IMR-90 (cell line): ENCODE measurements around the gene TSC1. TPM values are rescaled to one million over a fixed set of nuclear protein-coding genes. Genes with fewer than 3 reads are reported as not detected.

Source experiments
- ATAC-seq: fragments of 200-7000 bp; cut with Tn5 transposase; 2 replicates; pipeline ENCODE4 v1.9.1; 2020; ENCODE audit warnings: low read depth, mild to moderate bottlenecking, moderate library complexity
- BruUV-seq: library from RNA; stranded (reverse); fragments of 400-500 nt; replicated peaks from 2 replicates; lab custom pipeline; 2021; lab: Mats Ljungman, UMichigan
- CTCF ChIA-PET: fragments of 300-600 bp; formaldehyde crosslinking; extraction: SDS; loops from one replicate; lab custom pipeline; 2021; ENCODE audit warnings: antibody characterized with exemption; lab: Yijun Ruan, JAX
- POLR2A ChIA-PET: fragments of 300-600 bp; sonication (Branson Sonifier 250); formaldehyde crosslinking; loops from one replicate; lab custom pipeline; 2022; ENCODE audit warnings: antibody characterized with exemption; ENCODE audit not compliant: unreplicated experiment; lab: Charles Lee
- DNase-seq: peaks from one replicate; pipeline ENCODE4 v3.0.0; 2013
- H2AFZ ChIP-seq: replicated peaks from 2 replicates; pipeline ENCODE3; 2013; ENCODE audit warnings: low read length, mild to moderate bottlenecking; ENCODE audit not compliant: poor library complexity
- H2AK5ac ChIP-seq: 2 replicates; pipeline ENCODE4 v1.6.1; 2013; ENCODE audit warnings: low read depth, low read length, inconsistent platforms
- H2AK9ac ChIP-seq: replicated peaks from 2 replicates; pipeline ENCODE3; 2013; ENCODE audit warnings: mild to moderate bottlenecking, low read depth, low read length, moderate library complexity; ENCODE audit not compliant: poor library complexity
- H2BK120ac ChIP-seq: 2 replicates; pipeline ENCODE4 v1.6.1; 2013; ENCODE audit warnings: low read depth, low read length, inconsistent platforms
- H2BK15ac ChIP-seq: 3 replicates; pipeline ENCODE4 v1.6.1; 2013; ENCODE audit warnings: low read depth, low read length, inconsistent platforms
- H2BK20ac ChIP-seq: 2 replicates; pipeline ENCODE4 v1.6.1; 2013; ENCODE audit warnings: low read depth, mild to moderate bottlenecking, inconsistent platforms, low read length, moderate library complexity
- H2BK5ac ChIP-seq: 2 replicates; pipeline ENCODE4 v1.6.1; 2013; ENCODE audit warnings: mild to moderate bottlenecking, low read depth, low read length, inconsistent platforms; ENCODE audit not compliant: poor library complexity, severe bottlenecking
- H3K14ac ChIP-seq: replicated peaks from 2 replicates; pipeline ENCODE4 v1.6.1; 2013; ENCODE audit warnings: low read depth, low read length, inconsistent platforms
- H3K18ac ChIP-seq: 2 replicates; pipeline ENCODE4 v1.6.1; 2013; ENCODE audit warnings: low read depth, low read length, control low read depth
- H3K23ac ChIP-seq: 2 replicates; pipeline ENCODE4 v1.6.1; 2013; ENCODE audit warnings: low read depth, low read length, inconsistent platforms
- H3K27ac ChIP-seq: 2 replicates; pipeline ENCODE4 v1.5.1; 2013; ENCODE audit warnings: mild to moderate bottlenecking, control low read depth, low read length; ENCODE audit not compliant: insufficient read depth
- H3K27me3 ChIP-seq: 2 replicates; pipeline ENCODE4 v1.6.1; 2013; ENCODE audit warnings: low read length; ENCODE audit not compliant: control insufficient read depth, insufficient read depth
- H3K36me3 ChIP-seq: 2 replicates; pipeline ENCODE4 v1.6.1; 2013; ENCODE audit warnings: low read length, mixed read lengths; ENCODE audit not compliant: control insufficient read depth, insufficient read depth
- H3K4ac ChIP-seq: 2 replicates; pipeline ENCODE4 v1.6.1; 2013; ENCODE audit warnings: low read depth, low read length, inconsistent platforms
- H3K4me1 ChIP-seq: 2 replicates; pipeline ENCODE4 v1.6.1; 2013; ENCODE audit warnings: low read length, mixed read lengths; ENCODE audit not compliant: control insufficient read depth, insufficient read depth
- H3K4me2 ChIP-seq: 2 replicates; pipeline ENCODE4 v1.6.1; 2013; ENCODE audit warnings: low read depth, mild to moderate bottlenecking, control low read depth, low read length, moderate library complexity
- H3K4me3 ChIP-seq: 2 replicates; pipeline ENCODE4 v1.5.1; 2013; ENCODE audit warnings: low read depth, mild to moderate bottlenecking, control low read depth, low read length, moderate library complexity; ENCODE audit not compliant: insufficient read depth
- H3K56ac ChIP-seq: 2 replicates; pipeline ENCODE4 v1.6.1; 2013; ENCODE audit warnings: low read length, inconsistent platforms; ENCODE audit not compliant: insufficient read depth; ENCODE audit errors: extremely low read depth
- H3K79me1 ChIP-seq, 2 experiments: 2 replicates each; pipeline ENCODE4 v1.6.1; 2013; ENCODE audit warnings: low read length in 2 of 2, inconsistent platforms in 1 of 2, low read depth in 1 of 2
- H3K9ac ChIP-seq: 2 replicates; pipeline ENCODE4 v1.6.1; 2013; ENCODE audit warnings: low read depth, low read length, control low read depth
- H3K9me1 ChIP-seq: 2 replicates; pipeline ENCODE4 v1.6.1; 2013; ENCODE audit warnings: low read length, inconsistent platforms; ENCODE audit not compliant: insufficient read depth
- H3K9me3 ChIP-seq: 2 replicates; pipeline ENCODE4 v1.6.1; 2013; ENCODE audit warnings: low read length; ENCODE audit not compliant: control insufficient read depth, insufficient read depth
- H4K20me1 ChIP-seq: 2 replicates; pipeline ENCODE4 v1.6.1; 2013; ENCODE audit warnings: low read length, inconsistent platforms; ENCODE audit not compliant: insufficient read depth
- H4K5ac ChIP-seq: 2 replicates; pipeline ENCODE4 v1.6.1; 2013; ENCODE audit warnings: mild to moderate bottlenecking, low read depth, low read length, control low read depth
- H4K8ac ChIP-seq, 2 experiments: 2 replicates each; pipeline ENCODE4 v1.6.1; 2013; ENCODE audit warnings: low read depth in 2 of 2, low read length in 2 of 2, control low read depth in 1 of 2, inconsistent platforms in 1 of 2
- H4K91ac ChIP-seq: 2 replicates; pipeline ENCODE4 v1.6.1; 2013; ENCODE audit warnings: low read depth, low read length, inconsistent platforms; ENCODE audit not compliant: insufficient read depth
- BHLHE40 ChIP-seq: fragments of 150-350 bp; IDR thresholded peaks from 2 replicates; pipeline ENCODE4 v1.6.1; 2016; ENCODE audit warnings: mild to moderate bottlenecking, low read depth, low read length
- CHD1 ChIP-seq: IDR thresholded peaks from 2 replicates; pipeline ENCODE4 v1.6.1; 2012; ENCODE audit warnings: low read depth, low read length, improper control_type of control experiment
- CTCF ChIP-seq: conservative IDR thresholded peaks from 2 replicates; pipeline ENCODE4 v1.5.1; 2012; ENCODE audit warnings: mild to moderate bottlenecking, low read depth, low read length, improper control_type of control experiment
- FOS ChIP-seq: fragments of 150-350 bp; IDR thresholded peaks from 2 replicates; pipeline ENCODE4 v1.6.1; 2016; ENCODE audit warnings: low read depth, low read length
- MAFK ChIP-seq: IDR thresholded peaks from 2 replicates; pipeline ENCODE4 v1.6.1; 2012; ENCODE audit warnings: low read depth, low read length, improper control_type of control experiment
- MAZ ChIP-seq: IDR thresholded peaks from 2 replicates; pipeline ENCODE4 v1.6.1; 2012; ENCODE audit warnings: low read depth, mild to moderate bottlenecking, low read length, improper control_type of control experiment, moderate library complexity, borderline replicate concordance
- MXI1 ChIP-seq: IDR thresholded peaks from 2 replicates; pipeline ENCODE4 v1.6.1; 2012; ENCODE audit warnings: low read depth, mild to moderate bottlenecking, low read length, moderate library complexity, borderline replicate concordance
- NFE2L2 ChIP-seq: fragments of 150-350 bp; IDR thresholded peaks from 2 replicates; pipeline ENCODE4 v1.6.1; 2016; ENCODE audit warnings: low read depth, mild to moderate bottlenecking, low read length
- POLR2A ChIP-seq: IDR thresholded peaks from 2 replicates; pipeline ENCODE4 v1.6.1; 2012; ENCODE audit warnings: mild to moderate bottlenecking, low read depth, low read length
- RAD21 ChIP-seq: IDR thresholded peaks from 2 replicates; pipeline ENCODE4 v1.6.1; 2012; ENCODE audit warnings: low read length, improper control_type of control experiment
- RCOR1 ChIP-seq: IDR thresholded peaks from 2 replicates; pipeline ENCODE4 v1.6.1; 2012; ENCODE audit warnings: mild to moderate bottlenecking, low read length, improper control_type of control experiment; ENCODE audit not compliant: insufficient replicate concordance
- RFX5 ChIP-seq: IDR thresholded peaks from 2 replicates; pipeline ENCODE4 v1.8.0; 2012; ENCODE audit warnings: low read depth, mild to moderate bottlenecking, low read length, moderate library complexity
- SMC3 ChIP-seq: fragments of 150-350 bp; IDR thresholded peaks from 2 replicates; pipeline ENCODE4 v1.6.1; 2016; ENCODE audit warnings: low read depth, mild to moderate bottlenecking, antibody characterized with exemption, low read length, moderate library complexity
- WGBS, 2 experiments: methylation state at CpG; one replicate each; pipeline versions ENCODE4 v1.1.5 to v1.1.7; 2013; ENCODE audit warnings: missing lambda C conversion rate in 2 of 2; ENCODE audit not compliant: insufficient read length in 1 of 2; ENCODE audit errors: extremely low coverage in 2 of 2; 5-methylcytosine and 5-hydroxymethylcytosine counted together
- dilution Hi-C: fragments of 300-500 bp; cut with HindIII; formaldehyde crosslinking; loops from one replicate; pipeline ENCODE4 v1.14.3; 2018; ENCODE audit warnings: low sequenced_read_pairs; ENCODE audit not compliant: unreplicated experiment
- in situ Hi-C: fragments of 300-500 bp; cut with MboI; formaldehyde crosslinking; loops from 3 replicates; pipeline ENCODE4 v1.14.3; 2019; ENCODE audit warnings: low sequenced_read_pairs, inconsistent platforms, mixed read lengths
- intact Hi-C: fragments of 100-400 bp; cut with micrococcal nuclease; formaldehyde crosslinking; loops from 2 replicates; pipeline ENCODE4 v1.10.0; 2022
- polyA plus RNA-seq, 3 experiments: library from polyadenylated mRNA; depleted of rRNA; stranded (reverse); fragments of >200 nt; gene quantifications; 2 replicates each; pipeline ENCODE4 v1.2.3, GENCODE V29; 2012; ENCODE audit warnings: low replicate concordance in 1 of 3
- total RNA-seq: library from RNA; depleted of rRNA; stranded (reverse); fragments of >200 nt; gene quantifications from 2 replicates; pipeline ENCODE4 v1.2.3, GENCODE V29; 2012
- TF ChIP-seq, protein P1 (sequence below): fragments of 150-350 bp; IDR thresholded peaks from 2 replicates; pipeline ENCODE4 v1.6.1; 2017; ENCODE audit warnings: mild to moderate bottlenecking, antibody characterized with exemption, low read length, low read depth

The TSC1 gene
- total and polyA plus RNA-seq, 2 of the 4 experiments (the other 2 are of a cell fraction), result 25.7 to 56.3 TPM

DNA sequence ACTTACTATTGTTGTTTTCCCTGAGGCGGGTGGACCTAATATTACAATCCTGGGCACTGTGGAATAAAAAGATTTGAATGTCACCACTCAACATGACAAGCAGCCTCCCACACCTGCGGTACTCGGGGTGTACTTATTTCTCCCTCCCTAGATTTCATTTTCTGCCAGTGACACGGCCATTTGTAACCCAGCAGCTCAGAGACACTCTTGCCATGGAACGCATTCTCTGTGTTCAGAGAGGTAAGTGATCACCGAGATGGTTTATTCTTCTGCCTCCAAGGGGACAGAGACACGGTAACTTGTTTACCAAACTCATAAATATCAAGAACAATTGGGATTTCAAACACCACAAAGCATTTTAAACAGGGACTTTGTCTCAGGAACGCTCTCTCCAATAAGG lies 77.5 kb downstream of the TSC1 start:
- no peak overlapping the region for H2BK20ac ChIP-seq
- no peak overlapping the region for H2BK15ac ChIP-seq
- no peak overlapping the region for H4K91ac ChIP-seq
- no peaks in the 10 kb centered on the region for H3K4me1 ChIP-seq
- H4K8ac ChIP-seq, result no peak overlapping the region
- no peak overlapping the region for H3K4me2 ChIP-seq
- H3K9me1 ChIP-seq, result no peaks in the 10 kb centered on the region
- H4K5ac ChIP-seq, result no peak overlapping the region
- CTCF ChIA-PET, result no interaction called here
- no peak overlapping the region for H2AK9ac ChIP-seq
- no peak overlapping the region for H3K14ac ChIP-seq
- no CpG with 5 or more reads among the region's 8 CpGs for WGBS, 2 experiments
- H3K18ac ChIP-seq, result no peak overlapping the region
- H3K79me1 ChIP-seq, result no peaks in the 10 kb centered on the region
- in situ Hi-C loops (no loop called here), dilution Hi-C loops (no loop called here), intact Hi-C loops (no loop called here)
- no peaks in the 10 kb centered on the region for H3K9me3 ChIP-seq
- no peak overlapping the region for H3K56ac ChIP-seq
- no peak overlapping the region for H3K9ac ChIP-seq
- H3K4me3 ChIP-seq, result no peak overlapping the region
- no TSS peak for BruUV-seq
- H3K4ac ChIP-seq, result no peak overlapping the region
- ATAC-seq (no peak), DNase-seq (no peak)
- H3K27ac ChIP-seq, result no peak overlapping the region
- H3K36me3 ChIP-seq, result no peaks in the 10 kb centered on the region
- H2AK5ac ChIP-seq, result no peak overlapping the region
- POLR2A ChIA-PET, result no interaction called here
- TF ChIP-seq MAZ (no peak), RFX5 (no peak), SMC3 (no peak), FOS (no peak), MXI1 (no peak), CHD1 (no peak), RCOR1 (no peak), POLR2A (no peak), RAD21 (no peak), MAFK (no peak), BHLHE40 (no peak), CTCF (no peak), NFE2L2 (no peak)
- TF ChIP-seq, protein P1, sequence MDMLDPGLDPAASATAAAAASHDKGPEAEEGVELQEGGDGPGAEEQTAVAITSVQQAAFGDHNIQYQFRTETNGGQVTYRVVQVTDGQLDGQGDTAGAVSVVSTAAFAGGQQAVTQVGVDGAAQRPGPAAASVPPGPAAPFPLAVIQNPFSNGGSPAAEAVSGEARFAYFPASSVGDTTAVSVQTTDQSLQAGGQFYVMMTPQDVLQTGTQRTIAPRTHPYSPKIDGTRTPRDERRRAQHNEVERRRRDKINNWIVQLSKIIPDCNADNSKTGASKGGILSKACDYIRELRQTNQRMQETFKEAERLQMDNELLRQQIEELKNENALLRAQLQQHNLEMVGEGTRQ, result no peak
- H2BK5ac ChIP-seq, result no peak overlapping the region
- peaks cover 39% of the 10 kb centered on the region for H3K27me3 ChIP-seq
- H2AFZ ChIP-seq, result no peak overlapping the region
- no peak overlapping the region for H3K23ac ChIP-seq
- H2BK120ac ChIP-seq, result no peak overlapping the region
- H4K20me1 ChIP-seq, result no peaks in the 10 kb centered on the region
